Tibial nerve (tissue), 4 donors: ENCODE measurements around the gene COPA. TPM values are rescaled to one million over a fixed set of nuclear protein-coding genes. Genes with fewer than 3 reads are reported as not detected.

Experiments
- DNase-seq, 2 donors: peaks; one replicate each; pipeline ENCODE4 v3.0.0-alpha.2; 2019; ENCODE audit warnings: low spot score in 2 of 2
- H3K27ac ChIP-seq, 4 donors: fragments of 200-600 bp; sonication (generic) in 3 of 4; one replicate each; pipeline ENCODE4 v1.5.1; 2017 to 2019; ENCODE audit warnings: mild to moderate bottlenecking in 1 of 4
- H3K27me3 ChIP-seq, 2 donors: fragments of 200-600 bp; sonication (generic) in 1 of 2; one replicate each; pipeline versions ENCODE4 v1.5.1 to v1.6.0; 2017 to 2019
- H3K36me3 ChIP-seq, 3 donors: fragments of 200-600 bp; sonication (generic); one replicate each; pipeline ENCODE4 v1.5.1; 2018 to 2019
- H3K4me1 ChIP-seq, 4 donors: fragments of 200-600 bp; sonication (generic) in 3 of 4; one replicate each; pipeline ENCODE4 v1.5.1; 2017 to 2019
- H3K4me3 ChIP-seq, 4 donors: fragments of 200-600 bp; sonication (generic) in 3 of 4; one replicate each; pipeline ENCODE4 v1.5.1; 2017 to 2019; ENCODE audit warnings: mild to moderate bottlenecking in 1 of 4, moderate library complexity in 1 of 4
- H3K9me3 ChIP-seq, 4 donors: fragments of 200-600 bp; sonication (generic) in 3 of 4; one replicate each; pipeline ENCODE4 v1.5.1; 2017 to 2019
- CTCF ChIP-seq, 5 experiments: fragments of 200-600 bp in 3 of 5; fragments of 450-650 bp in 2 of 5; sonication (generic) in 3 of 5; IDR thresholded peaks; one replicate each; pipeline ENCODE4 v1.5.1; 2016 to 2019; ENCODE audit warnings: antibody characterized with exemption in 5 of 5, mild to moderate bottlenecking in 3 of 5, moderate library complexity in 2 of 5
- EP300 ChIP-seq, 2 donors: sonication (generic); formaldehyde crosslinking; IDR thresholded peaks; one replicate each; pipeline ENCODE4 v1.6.1; 2017; ENCODE audit warnings: antibody characterized with exemption in 2 of 2, mild to moderate bottlenecking in 1 of 2
- POLR2A ChIP-seq, 2 donors: fragments of 450-650 bp; IDR thresholded peaks; one replicate each; pipeline ENCODE4 v1.6.1; 2017; ENCODE audit warnings: antibody characterized with exemption in 2 of 2, mild to moderate bottlenecking in 2 of 2, moderate library complexity in 2 of 2
- WGBS, 2 donors: methylation state at CpG; one replicate each; pipeline ENCODE4 v1.1.5; 2018; 5-methylcytosine and 5-hydroxymethylcytosine counted together
- total RNA-seq, 4 donors: library from RNA; depleted of rRNA; stranded (reverse); fragments of >200 nt; gene quantifications; one replicate each; pipeline ENCODE4 v1.1.0, GENCODE V29; 2016

COPA gene
- total RNA-seq, 4 donors from 2014 or later = 92.2 to 127 (median 112) TPM

DNA sequence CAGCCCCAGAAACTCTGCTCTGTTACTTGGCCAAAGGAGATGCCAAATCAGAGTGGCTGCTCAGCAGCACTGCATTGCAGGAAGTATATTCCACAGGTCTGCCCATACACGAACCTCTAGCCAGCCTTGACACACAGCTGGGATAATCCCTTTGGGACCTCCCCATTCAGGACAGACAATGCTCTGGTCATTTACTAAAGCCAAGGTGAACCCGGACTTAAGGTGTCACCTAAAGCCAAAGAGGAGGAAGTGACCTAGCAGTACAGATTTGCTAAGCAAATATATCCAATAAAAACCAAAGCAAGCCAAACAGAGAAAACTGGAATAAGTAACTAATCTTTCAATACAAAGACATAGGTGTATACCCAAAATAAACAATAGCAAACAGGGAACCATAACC, 27.7 kb downstream of the COPA start:
- H3K27ac ChIP-seq = no peak overlapping the region
- 63 to 82% methylated on average over 2 of the region's 2 CpGs for WGBS, 2 donors
- TF ChIP-seq POLR2A (IDR thresholded peaks at IDR 0.05) = no peak
- no peak for TF ChIP-seq EP300 (IDR thresholded peaks at IDR 0.05)
- TF ChIP-seq CTCF (IDR thresholded peaks at IDR 0.05) = no peak
- peaks cover 6 to 92% (median 42%) of the 10 kb centered on the region in 3 donors for H3K36me3 ChIP-seq
- no peaks in the 10 kb centered on the region for H3K27me3 ChIP-seq
- no peak overlapping the region for H3K4me3 ChIP-seq
- H3K4me1 ChIP-seq = peaks cover 0 to 7% (median 0%) of the 10 kb centered on the region in 4 donors
- no peaks in the 10 kb centered on the region for H3K9me3 ChIP-seq
- no peak for DNase-seq

DNA sequence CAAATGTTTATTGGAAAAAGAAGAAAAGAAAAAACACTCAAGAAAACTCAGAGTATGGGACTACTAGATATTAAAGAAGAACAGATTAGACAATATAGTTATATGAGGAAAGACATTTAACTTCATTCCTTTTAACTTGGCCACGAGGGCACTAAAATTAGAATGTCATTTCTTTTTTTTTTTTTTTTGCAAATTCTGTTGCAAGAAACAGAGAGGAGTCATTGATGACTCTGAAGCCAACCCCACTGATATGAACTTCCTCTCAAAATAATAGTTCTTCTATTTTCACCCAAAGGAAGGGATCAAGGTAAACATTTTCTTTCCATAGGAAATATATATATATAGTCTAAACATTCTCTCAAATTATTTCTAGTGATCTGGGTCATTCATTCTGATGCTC, 33.5 kb downstream of the COPA start:
- H3K27me3 ChIP-seq = no peaks in the 10 kb centered on the region
- H3K27ac ChIP-seq = no peak overlapping the region
- no peak for DNase-seq
- H3K4me3 ChIP-seq = no peak overlapping the region
- no peaks in the 10 kb centered on the region for H3K9me3 ChIP-seq
- H3K36me3 ChIP-seq = peaks cover 11 to 100% (median 50%) of the 10 kb centered on the region in 3 donors
- H3K4me1 ChIP-seq = no peaks in the 10 kb centered on the region
- WGBS, 2 donors = 43 to 49% methylated on average over 1 of the region's 1 CpG
- TF ChIP-seq EP300 (IDR thresholded peaks at IDR 0.05) (no peak), POLR2A (IDR thresholded peaks at IDR 0.05) (no peak), CTCF (IDR thresholded peaks at IDR 0.05) (no peak)

DNA sequence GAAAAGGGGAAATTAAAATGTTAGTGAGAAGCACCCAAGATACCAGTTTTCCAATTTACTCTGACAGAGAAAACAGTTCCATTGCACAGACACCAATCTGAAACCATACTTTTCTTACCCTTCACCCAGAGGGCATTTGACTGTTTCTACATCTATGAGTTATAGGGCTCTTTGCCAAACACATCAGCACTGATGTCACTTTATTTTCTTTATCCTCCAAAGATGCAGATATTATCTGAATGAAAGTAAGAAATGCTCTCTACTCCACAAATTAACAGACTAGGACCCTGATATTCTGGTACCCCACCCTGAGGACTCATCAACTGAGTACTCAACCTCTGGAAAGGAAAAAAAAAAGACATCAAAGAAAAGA, 33.9 kb downstream of the COPA start:
- no peak for DNase-seq
- Histone ChIP-seq H3K27ac (no peak overlapping the region), H3K4me1 (no peaks in the 10 kb centered on the region), H3K4me3 (no peak overlapping the region), H3K36me3 (peaks cover 11 to 100% (median 51%) of the 10 kb centered on the region in 3 donors), H3K9me3 (no peaks in the 10 kb centered on the region), H3K27me3 (no peaks in the 10 kb centered on the region)
- TF ChIP-seq POLR2A (IDR thresholded peaks at IDR 0.05) (no peak), EP300 (IDR thresholded peaks at IDR 0.05) (no peak), CTCF (IDR thresholded peaks at IDR 0.05) (no peak)

DNA sequence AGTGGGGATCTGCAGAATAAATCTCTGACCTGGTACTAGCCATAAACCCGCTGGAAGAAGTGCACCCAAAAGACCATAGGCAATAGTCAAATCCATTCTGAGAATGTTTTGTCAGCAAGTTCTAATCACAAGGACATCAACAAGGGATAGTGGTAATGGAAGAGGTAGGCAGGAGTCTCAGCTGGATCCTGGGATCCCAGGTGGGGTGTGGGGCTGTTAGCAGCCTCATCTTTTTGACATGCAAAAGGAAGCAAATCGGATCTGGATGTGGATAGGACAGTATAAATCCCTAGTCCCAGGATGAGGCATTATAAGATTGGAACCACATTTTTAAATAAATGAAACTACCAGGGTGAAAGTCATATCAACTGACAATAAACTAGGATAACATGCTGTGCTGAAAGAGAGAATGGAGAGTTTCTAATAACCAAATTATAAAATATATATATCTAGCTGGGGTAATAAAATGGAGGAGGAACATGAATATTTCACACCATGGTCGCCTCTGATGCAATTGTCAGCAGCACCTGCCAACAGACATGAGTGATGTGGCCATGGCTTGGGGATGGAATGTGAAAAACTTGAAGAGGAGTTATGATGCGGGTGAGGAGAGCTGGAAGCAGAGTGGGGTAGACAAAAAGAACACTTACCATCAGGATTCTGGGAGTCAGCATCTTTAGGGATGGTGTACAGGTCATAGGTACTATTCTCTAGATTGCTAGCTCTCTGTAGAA, 34.4 kb downstream of the COPA start:
- H3K27ac ChIP-seq = no peak overlapping the region
- 82 to 84% methylated on average over 4 of the region's 4 CpGs for WGBS, 2 donors
- H3K4me1 ChIP-seq = no peaks in the 10 kb centered on the region
- TF ChIP-seq CTCF (IDR thresholded peaks at IDR 0.05) (no peak), EP300 (IDR thresholded peaks at IDR 0.05) (no peak), POLR2A (IDR thresholded peaks at IDR 0.05) (no peak)
- peaks cover 11 to 100% (median 57%) of the 10 kb centered on the region in 3 donors for H3K36me3 ChIP-seq
- H3K27me3 ChIP-seq = no peaks in the 10 kb centered on the region
- no peak for DNase-seq
- H3K4me3 ChIP-seq = no peak overlapping the region
- H3K9me3 ChIP-seq = no peaks in the 10 kb centered on the region

DNA sequence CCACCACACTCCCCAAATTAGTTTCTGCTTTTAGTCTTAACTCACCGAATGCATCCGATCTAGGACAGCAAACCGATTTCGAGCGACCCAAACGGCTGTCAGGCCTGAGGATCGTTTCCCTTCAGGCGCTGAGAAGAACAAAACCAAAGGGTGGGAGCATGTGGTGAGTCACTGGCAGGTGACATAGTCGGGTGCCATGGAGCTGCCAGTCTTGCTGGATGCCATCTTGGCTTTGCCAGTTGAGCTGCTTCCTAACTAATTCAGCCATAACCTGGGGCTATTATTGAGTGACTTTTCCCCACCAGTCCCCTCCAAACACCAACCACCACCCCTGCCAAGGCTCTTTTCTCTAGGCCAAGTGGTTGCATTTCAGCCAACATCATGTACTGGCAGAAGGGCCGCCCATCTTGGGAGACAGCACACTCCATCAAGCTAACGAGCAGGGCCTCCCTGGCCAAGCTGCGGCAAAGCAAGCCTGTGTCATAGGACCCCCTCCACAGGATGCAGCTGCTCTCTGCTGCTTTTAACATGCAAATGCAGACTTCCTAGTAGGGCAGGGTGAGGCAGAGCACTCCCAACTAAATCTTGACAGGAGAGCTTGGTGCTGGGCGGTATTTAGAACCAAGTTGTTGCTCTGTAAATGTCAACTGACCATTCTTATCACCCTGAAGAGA, 35.8 kb downstream of the COPA start:
- peaks cover 11 to 100% (median 52%) of the 10 kb centered on the region in 3 donors for H3K36me3 ChIP-seq
- DNase-seq = no peak
- H3K27ac ChIP-seq = no peak overlapping the region
- no peak overlapping the region for H3K4me3 ChIP-seq
- H3K4me1 ChIP-seq = no peaks in the 10 kb centered on the region
- H3K27me3 ChIP-seq = no peaks in the 10 kb centered on the region
- 85 to 87% methylated on average over 13 of the region's 13 CpGs for WGBS, 2 donors
- no peak for TF ChIP-seq CTCF (IDR thresholded peaks at IDR 0.05)
- TF ChIP-seq POLR2A (IDR thresholded peaks at IDR 0.05) = no peak
- TF ChIP-seq EP300 (IDR thresholded peaks at IDR 0.05) = no peak
- H3K9me3 ChIP-seq = no peaks in the 10 kb centered on the region
